HepG2 (cell line): ENCODE results near the gene MAN1A1. TPM values are rescaled to one million over a fixed set of nuclear protein-coding genes. Genes with fewer than 3 reads are reported as not detected.

Experiments used
- FOXA3 ChIP-seq: IDR thresholded peaks from 2 replicates; pipeline ENCODE4 v1.6.1; 2016; ENCODE audit warnings: missing genetic modification reagents, missing compliant biosample characterization
- HNRNPL ChIP-seq: fragments of 200-400 bp; formaldehyde crosslinking; IDR thresholded peaks from 2 replicates; pipeline ENCODE4 v1.6.1; 2017; ENCODE audit warnings: mild to moderate bottlenecking, low read depth, low read length
- KDM2A ChIP-seq: sonication (generic); formaldehyde crosslinking; IDR thresholded peaks from 2 replicates; pipeline ENCODE4 v1.4.0; 2020; ENCODE audit warnings: low read depth, missing genetic modification reagents, borderline replicate concordance
- RAD21 ChIP-seq: fragments of 450-650 bp; formaldehyde crosslinking; IDR thresholded peaks from 2 replicates; pipeline ENCODE4 v1.5.0; 2020; ENCODE audit warnings: mild to moderate bottlenecking
- REL ChIP-seq: sonication (generic); formaldehyde crosslinking; conservative IDR thresholded peaks from 2 replicates; pipeline ENCODE4 v1.8.0; 2022; ENCODE audit warnings: mild to moderate bottlenecking, missing genetic modification reagents, moderate library complexity
- ZBTB42 ChIP-seq: sonication (generic); formaldehyde crosslinking; IDR thresholded peaks from 2 replicates; pipeline ENCODE4 v1.5.0; 2020; ENCODE audit warnings: mild to moderate bottlenecking, missing genetic modification reagents
- ZEB1 ChIP-seq: IDR thresholded peaks from 2 replicates; pipeline ENCODE4 v1.6.1; 2012; ENCODE audit warnings: mild to moderate bottlenecking, low read depth, inconsistent platforms; ENCODE audit not compliant: insufficient replicate concordance
- ZFP41 ChIP-seq: sonication (generic); formaldehyde crosslinking; IDR thresholded peaks from 2 replicates; pipeline ENCODE4 v1.4.0; 2020; ENCODE audit warnings: mild to moderate bottlenecking, missing genetic modification reagents, borderline replicate concordance
- ZNF430 ChIP-seq: sonication (generic); formaldehyde crosslinking; IDR thresholded peaks from 2 replicates; pipeline ENCODE4 v1.9.0; 2021; ENCODE audit warnings: mild to moderate bottlenecking, missing genetic modification reagents
- ZNF547 ChIP-seq: sonication (generic); formaldehyde crosslinking; IDR thresholded peaks from 2 replicates; pipeline ENCODE4 v1.5.1; 2020; ENCODE audit warnings: mild to moderate bottlenecking, missing genetic modification reagents
- ZNF572 ChIP-seq: sonication (generic); formaldehyde crosslinking; IDR thresholded peaks from 2 replicates; pipeline ENCODE4 v1.5.1; 2020; ENCODE audit warnings: mild to moderate bottlenecking, missing genetic modification reagents
- ZNF709 ChIP-seq: sonication (generic); formaldehyde crosslinking; IDR thresholded peaks from 2 replicates; pipeline ENCODE4 v1.5.0; 2020; ENCODE audit warnings: mild to moderate bottlenecking, missing genetic modification reagents
- polyA plus RNA-seq, 8 experiments: library from polyadenylated mRNA; depleted of rRNA in 3 of 8; stranded (reverse) in 7 of 8; unstranded in 1 of 8; fragments of >200 nt; fragmentation: Illumina TruSeq in 4 of 8; extraction: Trizol in 4 of 8; gene quantifications; 2 replicates each; pipeline versions ENCODE4 v1.2.1 to v1.2.3, GENCODE V29; 2011 to 2016; ENCODE audit warnings: low read depth in 4 of 8, missing spikeins in 1 of 8, mixed read lengths in 1 of 8; ENCODE audit not compliant: insufficient read depth in 1 of 8
- total RNA-seq, 5 experiments: library from RNA; depleted of rRNA; stranded (reverse); fragments of >200 nt; fragmentation: Illumina TruSeq; extraction: Trizol; gene quantifications; 2 replicates each; pipeline ENCODE4 v1.2.3, GENCODE V29; 2016; ENCODE audit warnings: low read depth in 1 of 5
- TF ChIP-seq, protein P1 (sequence below): sonication (generic); formaldehyde crosslinking; IDR thresholded peaks from 2 replicates; pipeline ENCODE4 v1.4.0; 2020; ENCODE audit warnings: missing genetic modification reagents
- TF ChIP-seq, protein P2 (sequence below): sonication (generic); formaldehyde crosslinking; IDR thresholded peaks from 2 replicates; pipeline ENCODE4 v1.4.0; 2020; ENCODE audit warnings: missing genetic modification reagents
- TF ChIP-seq, protein P3 (sequence below): IDR thresholded peaks from 2 replicates; pipeline ENCODE4 v1.6.1; 2016; ENCODE audit warnings: missing compliant biosample characterization, missing genetic modification reagents, borderline replicate concordance
- TF ChIP-seq, protein P4 (sequence below): sonication (generic); formaldehyde crosslinking; IDR thresholded peaks from 2 replicates; pipeline ENCODE4 v1.5.0; 2020; ENCODE audit warnings: missing genetic modification reagents
- TF ChIP-seq, protein P5 (sequence below): sonication (generic); formaldehyde crosslinking; IDR thresholded peaks from 2 replicates; pipeline ENCODE4 v1.4.0; 2020; ENCODE audit warnings: missing genetic modification reagents, borderline replicate concordance
- TF ChIP-seq, protein P6 (sequence below): sonication (generic); formaldehyde crosslinking; IDR thresholded peaks from 2 replicates; pipeline ENCODE4 v1.4.0; 2020; ENCODE audit warnings: mild to moderate bottlenecking, missing genetic modification reagents, borderline replicate concordance

Gene MAN1A1
- total and polyA plus RNA-seq, 2 of the 13 experiments (the other 11 are each of a cell fraction or from before 2014, with no cell fraction given) = 156 to 236 TPM

DNA sequence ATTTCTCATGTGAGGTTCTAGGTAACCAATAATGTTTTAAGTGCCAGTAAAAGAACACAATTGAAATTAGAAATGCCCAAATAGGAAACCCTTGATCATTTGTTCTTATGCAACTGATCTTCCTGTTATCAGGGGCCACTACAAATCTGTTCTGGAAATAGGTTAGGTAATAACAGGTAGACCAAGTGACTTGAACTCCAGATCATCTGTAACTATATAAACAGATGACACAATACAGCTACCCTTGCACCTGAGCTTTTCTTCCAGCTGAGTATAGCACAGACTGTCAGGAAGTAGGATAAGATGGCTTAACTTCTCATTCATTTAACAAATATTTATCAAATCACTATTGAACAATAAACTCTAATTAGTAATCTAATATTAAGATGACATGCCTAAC is 52.5 kb downstream of the MAN1A1 start (continued):
- TF ChIP-seq, protein P1, sequence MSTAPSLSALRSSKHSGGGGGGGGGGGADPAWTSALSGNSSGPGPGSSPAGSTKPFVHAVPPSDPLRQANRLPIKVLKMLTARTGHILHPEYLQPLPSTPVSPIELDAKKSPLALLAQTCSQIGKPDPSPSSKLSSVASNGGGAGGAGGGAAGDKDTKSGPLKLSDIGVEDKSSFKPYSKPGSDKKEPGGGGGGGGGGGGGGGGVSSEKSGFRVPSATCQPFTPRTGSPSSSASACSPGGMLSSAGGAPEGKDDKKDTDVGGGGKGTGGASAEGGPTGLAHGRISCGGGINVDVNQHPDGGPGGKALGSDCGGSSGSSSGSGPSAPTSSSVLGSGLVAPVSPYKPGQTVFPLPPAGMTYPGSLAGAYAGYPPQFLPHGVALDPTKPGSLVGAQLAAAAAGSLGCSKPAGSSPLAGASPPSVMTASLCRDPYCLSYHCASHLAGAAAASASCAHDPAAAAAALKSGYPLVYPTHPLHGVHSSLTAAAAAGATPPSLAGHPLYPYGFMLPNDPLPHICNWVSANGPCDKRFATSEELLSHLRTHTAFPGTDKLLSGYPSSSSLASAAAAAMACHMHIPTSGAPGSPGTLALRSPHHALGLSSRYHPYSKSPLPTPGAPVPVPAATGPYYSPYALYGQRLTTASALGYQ (CRISPR knock-in tag) = no peak
- peak; percentile 56 for TF ChIP-seq ZEB1
- TF ChIP-seq ZNF430 (CRISPR knock-in tag) = no peak
- TF ChIP-seq ZFP41 = no peak
- no peak for TF ChIP-seq ZNF709
- TF ChIP-seq, protein P2, sequence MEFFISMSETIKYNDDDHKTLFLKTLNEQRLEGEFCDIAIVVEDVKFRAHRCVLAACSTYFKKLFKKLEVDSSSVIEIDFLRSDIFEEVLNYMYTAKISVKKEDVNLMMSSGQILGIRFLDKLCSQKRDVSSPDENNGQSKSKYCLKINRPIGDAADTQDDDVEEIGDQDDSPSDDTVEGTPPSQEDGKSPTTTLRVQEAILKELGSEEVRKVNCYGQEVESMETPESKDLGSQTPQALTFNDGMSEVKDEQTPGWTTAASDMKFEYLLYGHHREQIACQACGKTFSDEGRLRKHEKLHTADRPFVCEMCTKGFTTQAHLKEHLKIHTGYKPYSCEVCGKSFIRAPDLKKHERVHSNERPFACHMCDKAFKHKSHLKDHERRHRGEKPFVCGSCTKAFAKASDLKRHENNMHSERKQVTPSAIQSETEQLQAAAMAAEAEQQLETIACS (CRISPR knock-in tag) = no peak
- TF ChIP-seq, protein P3, sequence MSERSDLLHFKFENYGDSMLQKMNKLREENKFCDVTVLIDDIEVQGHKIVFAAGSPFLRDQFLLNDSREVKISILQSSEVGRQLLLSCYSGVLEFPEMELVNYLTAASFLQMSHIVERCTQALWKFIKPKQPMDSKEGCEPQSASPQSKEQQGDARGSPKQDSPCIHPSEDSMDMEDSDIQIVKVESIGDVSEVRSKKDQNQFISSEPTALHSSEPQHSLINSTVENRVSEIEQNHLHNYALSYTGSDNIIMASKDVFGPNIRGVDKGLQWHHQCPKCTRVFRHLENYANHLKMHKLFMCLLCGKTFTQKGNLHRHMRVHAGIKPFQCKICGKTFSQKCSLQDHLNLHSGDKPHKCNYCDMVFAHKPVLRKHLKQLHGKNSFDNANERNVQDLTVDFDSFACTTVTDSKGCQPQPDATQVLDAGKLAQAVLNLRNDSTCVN (CRISPR knock-in tag) = no peak
- TF ChIP-seq ZNF547 (CRISPR knock-in tag) = no peak
- TF ChIP-seq ZBTB42 (CRISPR knock-in tag) = no peak
- TF ChIP-seq KDM2A (CRISPR knock-in tag) = no peak
- TF ChIP-seq REL (CRISPR knock-in tag) = no peak
- TF ChIP-seq HNRNPL = no peak
- TF ChIP-seq, protein P4, sequence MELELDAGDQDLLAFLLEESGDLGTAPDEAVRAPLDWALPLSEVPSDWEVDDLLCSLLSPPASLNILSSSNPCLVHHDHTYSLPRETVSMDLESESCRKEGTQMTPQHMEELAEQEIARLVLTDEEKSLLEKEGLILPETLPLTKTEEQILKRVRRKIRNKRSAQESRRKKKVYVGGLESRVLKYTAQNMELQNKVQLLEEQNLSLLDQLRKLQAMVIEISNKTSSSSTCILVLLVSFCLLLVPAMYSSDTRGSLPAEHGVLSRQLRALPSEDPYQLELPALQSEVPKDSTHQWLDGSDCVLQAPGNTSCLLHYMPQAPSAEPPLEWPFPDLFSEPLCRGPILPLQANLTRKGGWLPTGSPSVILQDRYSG (CRISPR knock-in tag) = no peak
- TF ChIP-seq, protein P5, sequence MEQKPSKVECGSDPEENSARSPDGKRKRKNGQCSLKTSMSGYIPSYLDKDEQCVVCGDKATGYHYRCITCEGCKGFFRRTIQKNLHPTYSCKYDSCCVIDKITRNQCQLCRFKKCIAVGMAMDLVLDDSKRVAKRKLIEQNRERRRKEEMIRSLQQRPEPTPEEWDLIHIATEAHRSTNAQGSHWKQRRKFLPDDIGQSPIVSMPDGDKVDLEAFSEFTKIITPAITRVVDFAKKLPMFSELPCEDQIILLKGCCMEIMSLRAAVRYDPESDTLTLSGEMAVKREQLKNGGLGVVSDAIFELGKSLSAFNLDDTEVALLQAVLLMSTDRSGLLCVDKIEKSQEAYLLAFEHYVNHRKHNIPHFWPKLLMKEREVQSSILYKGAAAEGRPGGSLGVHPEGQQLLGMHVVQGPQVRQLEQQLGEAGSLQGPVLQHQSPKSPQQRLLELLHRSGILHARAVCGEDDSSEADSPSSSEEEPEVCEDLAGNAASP = no peak
- no peak for TF ChIP-seq RAD21 (CRISPR knock-in tag)
- TF ChIP-seq FOXA3 (CRISPR knock-in tag) = peak; percentile 63
- TF ChIP-seq, protein P6, sequence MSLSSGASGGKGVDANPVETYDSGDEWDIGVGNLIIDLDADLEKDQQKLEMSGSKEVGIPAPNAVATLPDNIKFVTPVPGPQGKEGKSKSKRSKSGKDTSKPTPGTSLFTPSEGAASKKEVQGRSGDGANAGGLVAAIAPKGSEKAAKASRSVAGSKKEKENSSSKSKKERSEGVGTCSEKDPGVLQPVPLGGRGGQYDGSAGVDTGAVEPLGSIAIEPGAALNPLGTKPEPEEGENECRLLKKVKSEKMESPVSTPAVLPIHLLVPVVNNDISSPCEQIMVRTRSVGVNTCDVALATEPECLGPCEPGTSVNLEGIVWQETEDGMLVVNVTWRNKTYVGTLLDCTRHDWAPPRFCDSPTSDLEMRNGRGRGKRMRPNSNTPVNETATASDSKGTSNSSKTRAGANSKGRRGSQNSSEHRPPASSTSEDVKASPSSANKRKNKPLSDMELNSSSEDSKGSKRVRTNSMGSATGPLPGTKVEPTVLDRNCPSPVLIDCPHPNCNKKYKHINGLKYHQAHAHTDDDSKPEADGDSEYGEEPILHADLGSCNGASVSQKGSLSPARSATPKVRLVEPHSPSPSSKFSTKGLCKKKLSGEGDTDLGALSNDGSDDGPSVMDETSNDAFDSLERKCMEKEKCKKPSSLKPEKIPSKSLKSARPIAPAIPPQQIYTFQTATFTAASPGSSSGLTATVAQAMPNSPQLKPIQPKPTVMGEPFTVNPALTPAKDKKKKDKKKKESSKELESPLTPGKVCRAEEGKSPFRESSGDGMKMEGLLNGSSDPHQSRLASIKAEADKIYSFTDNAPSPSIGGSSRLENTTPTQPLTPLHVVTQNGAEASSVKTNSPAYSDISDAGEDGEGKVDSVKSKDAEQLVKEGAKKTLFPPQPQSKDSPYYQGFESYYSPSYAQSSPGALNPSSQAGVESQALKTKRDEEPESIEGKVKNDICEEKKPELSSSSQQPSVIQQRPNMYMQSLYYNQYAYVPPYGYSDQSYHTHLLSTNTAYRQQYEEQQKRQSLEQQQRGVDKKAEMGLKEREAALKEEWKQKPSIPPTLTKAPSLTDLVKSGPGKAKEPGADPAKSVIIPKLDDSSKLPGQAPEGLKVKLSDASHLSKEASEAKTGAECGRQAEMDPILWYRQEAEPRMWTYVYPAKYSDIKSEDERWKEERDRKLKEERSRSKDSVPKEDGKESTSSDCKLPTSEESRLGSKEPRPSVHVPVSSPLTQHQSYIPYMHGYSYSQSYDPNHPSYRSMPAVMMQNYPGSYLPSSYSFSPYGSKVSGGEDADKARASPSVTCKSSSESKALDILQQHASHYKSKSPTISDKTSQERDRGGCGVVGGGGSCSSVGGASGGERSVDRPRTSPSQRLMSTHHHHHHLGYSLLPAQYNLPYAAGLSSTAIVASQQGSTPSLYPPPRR (CRISPR knock-in tag) = peak; percentile 39; the same call in 1 of the 2 replicates
- TF ChIP-seq ZNF572 = no peak
